ENCODE measurements around the gene PLXND1.

- no peak for TF ChIP-seq POLR2A (IDR thresholded peaks at IDR 0.05; ENCODE audit: extremely low read depth, insufficient read length)
- no peak for TF ChIP-seq CTCF (IDR thresholded peaks at IDR 0.05; ENCODE audit: low read depth, low read length)
These were observed 50.7 kb downstream of the PLXND1 start for GRCh38 chr3:129555616-129556357.

All from NB4 (cell line).